ENCODE data around the gene HEPACAM.
A peak's percentile ranks its signal among the peaks of the same experiment; 100 is the strongest.

HEPACAM gene

DNA sequence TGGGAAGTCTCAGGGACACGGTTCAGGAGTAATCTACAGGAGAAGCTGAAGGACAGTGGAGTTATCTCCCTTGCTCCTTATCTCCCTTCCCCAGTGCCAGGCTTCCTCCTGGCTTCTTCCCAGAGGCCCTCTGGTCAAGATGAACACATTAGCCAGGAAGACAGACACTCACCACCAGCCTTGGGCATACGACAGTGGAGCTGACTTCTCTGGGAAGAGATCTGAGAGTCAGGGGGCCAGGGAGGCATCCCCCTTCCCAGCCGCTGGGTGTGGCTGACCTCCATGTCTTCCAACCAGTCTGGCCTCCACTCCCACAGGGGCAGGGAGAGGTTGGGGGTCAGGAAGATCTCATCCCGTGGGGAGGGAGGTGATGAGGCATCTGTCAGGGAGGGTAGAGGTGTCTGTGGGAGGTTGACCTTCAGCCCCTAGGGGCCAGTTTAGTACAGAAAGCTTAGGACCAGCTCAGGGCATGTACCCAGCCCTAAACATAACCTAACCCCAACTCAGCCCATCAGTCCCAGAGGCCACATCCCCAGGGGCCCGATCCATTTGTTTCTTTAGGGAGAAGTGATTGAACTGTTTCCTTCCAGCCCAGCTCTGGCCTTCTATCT is 50.9 kb downstream of the HEPACAM start:
- DNase-seq (ENCODE audit: low read depth) = no peak

DNA sequence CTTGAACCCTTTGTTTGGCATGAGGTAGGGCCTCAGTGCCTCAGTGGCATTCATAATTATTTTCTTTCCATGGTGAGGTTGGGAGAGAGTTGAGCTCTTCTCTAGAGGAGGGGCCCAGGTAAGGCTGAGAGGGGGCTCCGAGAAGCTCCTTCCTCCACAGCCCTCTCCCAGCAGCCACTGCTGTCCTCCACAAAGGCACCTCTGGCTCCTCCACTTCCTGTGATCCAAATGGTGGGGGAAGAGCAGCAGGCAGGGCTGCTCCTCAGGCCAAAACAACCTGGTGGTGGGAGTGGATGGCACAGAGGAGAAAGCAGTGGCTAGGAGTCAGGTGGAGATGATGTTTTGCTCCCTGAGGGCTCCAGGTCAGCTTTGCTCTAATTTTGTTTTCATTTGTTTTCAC is 51.5 kb downstream of the HEPACAM start:
- no peak for DNase-seq (ENCODE audit: low read depth)

GRCh38 chr11:124882339-124883071 is 53.3 kb downstream of the HEPACAM start:
- DNase-seq (ENCODE audit: low read depth) = no peak

DNA sequence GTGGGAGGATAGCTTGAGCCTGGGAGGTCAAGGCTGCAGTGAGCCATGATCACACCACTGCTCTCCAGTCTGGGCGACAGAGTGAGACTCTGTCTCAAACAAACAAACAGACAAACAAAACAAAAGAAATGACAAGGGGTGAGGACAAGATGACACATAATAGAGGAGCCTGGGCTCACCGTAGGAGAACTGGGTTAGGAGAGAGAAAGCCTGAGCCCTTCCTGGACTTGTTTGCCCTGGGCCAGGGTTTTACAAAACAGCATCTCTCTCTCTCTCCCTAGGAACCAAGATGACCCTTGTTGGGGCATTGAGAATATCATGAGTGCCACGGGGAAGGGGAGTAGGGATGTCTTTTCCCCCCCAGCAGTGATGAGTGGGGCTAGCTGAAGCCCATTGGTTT is 54.9 kb downstream of the HEPACAM start:
- DNase-seq (ENCODE audit: low read depth) = no peak

- DNase-seq (ENCODE audit: low read depth) = no peak
These were observed 55.6 kb downstream of the HEPACAM start for GRCh38 chr11:124880290-124880611.

DNA sequence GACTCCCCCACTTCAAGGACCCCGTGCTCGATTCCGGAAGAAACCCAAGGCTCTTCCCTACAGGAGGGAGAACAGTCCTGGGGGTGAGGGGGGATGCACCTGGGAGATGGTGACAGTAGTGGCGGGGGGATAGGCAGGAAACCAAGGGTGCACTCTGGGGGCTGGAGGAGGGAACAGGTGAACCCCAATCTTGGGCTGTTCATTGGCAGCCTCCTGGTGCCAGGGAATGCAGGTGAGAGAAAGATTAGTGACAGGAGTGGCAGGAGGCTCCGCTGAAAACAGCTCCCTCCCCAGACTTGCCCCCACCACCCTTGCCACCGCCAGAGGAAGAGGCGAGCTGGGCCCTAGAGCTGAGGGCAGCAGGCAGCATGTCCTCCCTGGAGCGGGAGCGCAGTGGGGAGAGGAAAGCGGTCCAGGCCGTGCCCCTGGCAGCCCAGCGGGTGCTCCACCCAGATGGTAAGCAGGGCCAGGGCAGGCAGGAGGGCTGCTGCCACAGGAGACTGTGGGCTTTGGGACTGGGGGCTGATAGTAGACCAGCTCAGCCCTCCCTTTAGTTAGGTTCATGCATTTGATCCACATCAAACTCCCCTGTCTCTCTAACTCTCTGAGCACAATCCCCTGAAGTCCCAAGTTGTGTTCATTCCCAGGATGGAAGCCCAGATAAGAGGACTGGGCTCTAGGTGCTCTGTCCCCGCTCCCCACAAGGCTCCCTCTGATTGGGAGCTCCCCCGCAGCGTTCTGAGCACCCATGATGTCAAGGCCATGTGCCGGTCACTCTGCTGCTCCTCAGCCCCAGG is 56.2 kb downstream of the HEPACAM start:
- DNase-seq (ENCODE audit: low read depth) = no peak

GRCh38 chr11:124878759-124879492 is 56.9 kb downstream of the HEPACAM start:
- DNase-seq (ENCODE audit: low read depth) = no peak

DNA sequence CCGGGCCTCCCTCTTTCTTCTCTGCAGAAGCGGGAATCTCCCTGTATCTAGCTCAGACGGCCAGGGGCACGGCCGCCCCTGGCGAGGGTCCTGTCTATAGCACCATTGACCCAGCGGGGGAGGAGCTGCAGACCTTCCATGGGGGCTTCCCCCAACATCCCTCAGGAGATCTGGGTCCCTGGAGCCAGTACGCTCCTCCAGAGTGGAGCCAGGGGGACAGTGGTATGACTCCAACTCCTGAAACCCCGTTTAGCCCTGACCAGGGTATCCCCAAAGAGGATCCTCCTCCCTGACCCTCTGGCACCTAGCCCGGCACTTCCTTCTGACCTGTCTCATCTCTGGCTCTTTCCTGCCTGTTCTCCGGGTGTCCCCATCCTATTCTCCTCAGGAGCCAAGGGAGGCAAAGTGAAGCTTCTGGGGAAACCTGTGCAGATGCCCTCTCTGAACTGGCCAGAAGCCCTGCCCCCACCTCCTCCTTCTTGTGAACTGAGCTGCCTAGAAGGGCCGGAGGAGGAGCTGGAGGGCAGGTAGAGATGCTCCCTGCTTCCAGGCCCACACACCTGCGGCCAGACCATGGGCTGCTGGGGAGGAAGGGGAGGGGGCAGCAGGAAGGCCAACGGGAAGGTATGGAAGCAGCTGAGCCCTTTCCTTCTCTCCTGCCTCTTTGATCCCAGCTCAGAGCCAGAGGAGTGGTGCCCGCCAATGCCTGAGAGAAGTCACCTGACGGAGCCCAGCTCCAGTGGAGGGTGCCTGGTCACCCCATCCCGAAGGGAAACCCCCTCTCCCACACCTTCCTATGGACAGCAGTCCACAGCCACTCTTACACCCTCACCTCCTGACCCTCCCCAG is 57.7 kb downstream of the HEPACAM start:
- no peak for DNase-seq (ENCODE audit: low read depth)

GRCh38 chr11:124877631-124877909 is 58.3 kb downstream of the HEPACAM start:
- DNase-seq (ENCODE audit: low read depth) = no peak

GRCh38 chr11:124876818-124877630 is 58.8 kb downstream of the HEPACAM start:
- no peak for DNase-seq (ENCODE audit: low read depth)

DNA sequence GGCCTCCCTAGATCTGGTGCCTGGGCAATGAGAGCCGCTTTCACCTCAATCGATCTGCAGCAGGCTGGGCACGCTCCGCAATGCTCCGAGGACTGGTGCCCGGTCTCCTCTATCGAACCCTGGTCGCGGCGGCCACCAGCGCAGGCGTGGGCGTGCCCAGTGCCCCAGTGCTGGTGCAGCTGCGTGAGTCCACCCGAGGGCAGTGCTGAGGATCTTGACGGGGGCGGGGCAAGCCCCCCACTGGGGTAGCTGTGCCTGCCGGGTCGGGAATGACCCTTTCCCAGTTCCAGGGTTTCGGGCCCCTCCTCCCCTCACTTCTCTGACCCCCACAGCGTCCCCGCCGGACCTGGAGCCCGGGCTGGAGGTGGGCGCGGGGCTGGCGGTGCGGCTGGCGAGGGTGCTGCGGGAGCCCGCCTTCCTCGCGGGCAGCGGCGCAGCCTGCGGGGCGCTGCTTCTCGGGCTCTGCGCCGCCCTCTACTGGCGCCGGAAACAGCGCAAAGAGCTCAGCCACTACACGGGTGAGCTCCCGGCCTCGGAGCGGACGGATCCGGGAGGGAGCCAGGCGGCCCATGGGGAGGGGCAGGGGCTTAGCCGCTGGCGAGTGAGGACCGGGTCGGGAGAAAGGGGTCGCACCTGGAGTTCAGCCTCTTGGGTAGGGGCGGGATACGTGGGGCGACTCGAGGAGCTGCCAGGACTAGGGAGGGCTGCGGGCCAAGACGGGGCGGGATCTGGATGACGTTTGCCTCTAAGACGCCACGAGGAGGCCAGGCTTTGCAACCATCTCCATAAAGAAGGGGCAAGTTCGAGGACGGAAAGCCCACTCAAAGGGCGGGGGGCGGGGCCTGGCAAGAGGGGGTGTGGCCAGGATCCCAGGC is 59.7 kb downstream of the HEPACAM start:
- DNase-seq (ENCODE audit: low read depth) = peak; percentile 78

GRCh38 chr11:124875401-124875800 is 60.4 kb downstream of the HEPACAM start:
- DNase-seq (ENCODE audit: low read depth) = no peak

DNA sequence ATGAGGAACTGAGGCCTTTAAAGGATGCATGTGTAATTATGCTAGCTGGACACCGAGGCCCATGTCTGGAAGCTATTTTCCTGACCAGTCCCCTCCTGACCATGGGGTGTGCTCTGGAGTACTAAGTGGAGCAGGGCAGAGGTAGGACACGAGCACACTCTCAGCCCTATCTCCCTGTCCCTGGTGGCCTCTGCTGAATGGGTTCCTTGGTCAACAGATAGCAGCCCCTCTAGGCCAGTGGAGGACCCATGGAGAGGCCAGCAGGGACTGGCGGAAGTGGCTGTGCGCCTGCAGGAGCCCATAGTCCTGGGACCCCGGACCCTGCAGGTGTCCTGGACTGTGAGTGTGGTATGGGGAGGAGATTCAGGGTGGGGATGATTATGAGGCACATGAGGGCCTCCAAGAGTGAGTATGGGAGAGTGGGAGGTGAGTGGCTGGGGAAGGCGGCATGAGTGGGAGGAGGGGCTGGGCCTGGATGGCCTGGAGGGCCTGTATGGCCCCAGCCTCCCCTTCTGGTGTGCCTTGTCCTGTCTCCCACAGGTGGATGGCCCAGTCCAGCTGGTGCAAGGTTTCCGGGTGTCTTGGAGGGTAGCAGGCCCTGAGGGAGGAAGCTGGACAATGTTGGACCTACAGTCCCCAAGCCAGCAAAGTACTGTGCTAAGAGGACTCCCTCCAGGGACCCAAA is 61.1 kb downstream of the HEPACAM start:
- no peak for DNase-seq (ENCODE audit: low read depth)

DNA sequence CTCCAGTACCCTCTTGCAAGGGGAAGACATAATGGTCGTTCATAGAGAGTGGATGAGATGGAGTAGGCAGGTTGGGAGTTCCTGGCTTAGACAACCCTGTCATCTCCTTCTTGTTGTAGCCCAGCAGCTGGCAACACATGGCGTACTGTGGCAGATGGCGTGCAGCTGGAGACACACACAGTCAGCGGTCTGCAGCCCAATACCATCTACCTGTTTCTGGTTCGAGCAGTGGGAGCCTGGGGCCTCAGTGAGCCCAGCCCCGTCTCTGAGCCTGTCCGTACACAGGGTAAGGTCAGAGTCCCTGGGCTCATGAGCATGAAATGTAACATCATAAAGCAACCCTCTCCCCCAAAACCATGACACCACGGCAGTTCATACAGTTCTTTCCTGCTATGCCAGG is 61.9 kb downstream of the HEPACAM start:
- DNase-seq (ENCODE audit: low read depth) = no peak

- DNase-seq (ENCODE audit: low read depth) = no peak
These were observed 63.1 kb downstream of the HEPACAM start for GRCh38 chr11:124872741-124873140.

DNA sequence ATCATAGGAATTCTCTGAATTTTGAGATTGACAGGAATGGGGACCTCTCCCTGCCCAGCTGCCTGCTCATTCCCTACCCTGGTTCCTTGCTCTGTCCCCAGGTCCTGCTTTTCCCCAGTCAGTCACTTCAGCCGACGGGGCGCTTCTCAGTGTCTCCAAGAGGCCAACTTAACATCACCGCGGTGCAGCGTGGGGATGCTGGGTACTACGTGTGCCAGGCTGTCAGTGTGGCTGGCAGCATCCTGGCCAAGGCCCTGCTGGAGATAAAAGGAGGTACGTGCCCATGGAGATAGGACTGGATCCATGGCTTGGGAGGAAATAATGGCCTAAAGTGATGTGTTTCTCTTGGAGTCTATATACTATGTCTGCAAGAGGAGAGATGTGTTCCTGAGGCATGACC is 63.6 kb downstream of the HEPACAM start:
- DNase-seq (ENCODE audit: low read depth) = no peak

GRCh38 chr11:124870430-124870829 is 65.4 kb downstream of the HEPACAM start:
- DNase-seq (ENCODE audit: low read depth) = no peak

- no peak for DNase-seq (ENCODE audit: low read depth)
These were observed 65.9 kb downstream of the HEPACAM start for GRCh38 chr11:124869856-124870387.

DNA sequence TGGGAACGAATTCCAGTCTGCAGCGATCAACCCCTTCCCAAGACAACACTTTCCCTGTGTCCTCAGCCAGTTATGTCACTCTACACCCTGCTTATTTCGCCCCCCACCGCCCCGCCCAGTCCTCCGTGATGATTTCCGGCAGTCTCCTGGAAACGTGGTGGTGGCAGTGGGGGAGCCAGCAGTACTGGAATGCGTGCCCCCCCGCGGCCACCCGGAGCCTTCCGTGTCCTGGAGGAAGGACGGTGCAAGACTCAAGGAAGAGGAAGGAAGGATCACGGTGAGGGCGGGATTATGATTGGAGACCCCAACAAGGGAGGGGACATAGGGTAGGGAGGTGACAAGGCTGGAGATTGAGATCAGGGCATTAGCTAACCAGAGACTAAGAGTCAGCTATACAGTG is 66.5 kb downstream of the HEPACAM start:
- DNase-seq (ENCODE audit: low read depth) = no peak

All from activated T-cell treated with anti-CD3 and anti-CD28 coated beads for 48 hours (primary cell).